Psoas muscle (tissue), 8 donors: ENCODE results near the gene NR1D2. TPM values are rescaled to one million over a fixed set of nuclear protein-coding genes. Genes with fewer than 3 reads are reported as not detected.

Experiments used
- ATAC-seq, 4 donors: fragments of 200-7000 bp; cut with Tn5 transposase; one replicate each; pipeline ENCODE4 v1.9.1; 2020; ENCODE audit warnings: moderate library complexity in 3 of 4, mild to moderate bottlenecking in 2 of 4
- DNase-seq, 2 donors: peaks; one replicate each; pipeline ENCODE4 v3.0.0-alpha.2; 2020
- H3K27ac ChIP-seq: fragments of 200-600 bp; one replicate; pipeline ENCODE4 v1.8.0; 2022
- H3K27me3 ChIP-seq, 3 donors: fragments of 200-600 bp in 1 of 3; one replicate each; pipeline versions ENCODE4 v1.6.1 to v1.8.0; 2013 to 2022; ENCODE audit warnings: low read length in 2 of 3, mild to moderate bottlenecking in 2 of 3, moderate library complexity in 1 of 3; ENCODE audit not compliant: insufficient read depth in 3 of 3
- H3K36me3 ChIP-seq, 2 donors: fragments of 200-600 bp in 1 of 2; one replicate each; pipeline versions ENCODE4 v1.6.1 to v1.8.0; 2013 to 2022; ENCODE audit warnings: low read depth in 1 of 2, mild to moderate bottlenecking in 1 of 2, moderate library complexity in 1 of 2; ENCODE audit not compliant: insufficient read depth in 1 of 2
- H3K4me1 ChIP-seq: fragments of 200-600 bp; one replicate; pipeline ENCODE4 v1.8.0; 2022
- H3K4me3 ChIP-seq: fragments of 200-600 bp; one replicate; pipeline ENCODE4 v1.8.0; 2022; ENCODE audit warnings: mild to moderate bottlenecking
- H3K9me3 ChIP-seq: fragments of 200-600 bp; one replicate; pipeline ENCODE4 v1.8.0; 2022
- CTCF ChIP-seq: fragments of 200-600 bp; IDR thresholded peaks from one replicate; pipeline ENCODE4 v1.8.0; 2022; ENCODE audit warnings: antibody characterized with exemption
- WGBS, 3 donors: extraction: QIAGEN DNeasy Blood & Tissue Kit; methylation state at CpG; one replicate each; pipeline versions ENCODE4 v1.1.6 to v1.1.7; 2013; 5-methylcytosine and 5-hydroxymethylcytosine counted together
- intact Hi-C, 2 donors: fragments of 100-400 bp; cut with DNase I; formaldehyde crosslinking; loops; one replicate each; pipeline versions ENCODE4 v1.11.0 to v1.14.2; 2022
- polyA plus RNA-seq, 3 donors: library from polyadenylated mRNA; stranded (reverse); fragments of 200-250 nt; gene quantifications; one replicate each; pipeline ENCODE4 v1.2.3, GENCODE V29; 2013
- total RNA-seq, 4 donors: library from RNA; stranded (reverse); fragmentation: NEBNext Ultra II Directional in 2 of 4; extraction: Animal tissue kit (Norgen Biotek cat#: 25700) in 2 of 4; gene quantifications; one replicate each; pipeline versions ENCODE4 v1.2.1 to v1.2.4, GENCODE V29; 2021 to 2023
- donor health status: healthy with polysubstance abuse.
- donor health status: DM: no; HTN: no; CAD: no; lungs with moderate emphysema.
- donor health status: Bipolar disorder and iron deficiency.
- donor health status: healthy.
- donor health status: DM: yes; HTN: yes; CAD: no.
- donor health status: DM: no; HTN: no; CAD: no.
- donor health status: DM: no; HTN: no; CAD: no.
- donor health status: DM: yes; HTN: yes; CAD: no.

NR1D2 gene
- total and polyA plus RNA-seq, 7 donors, result 4.9 to 79.6 (median 31.7) TPM

DNA sequence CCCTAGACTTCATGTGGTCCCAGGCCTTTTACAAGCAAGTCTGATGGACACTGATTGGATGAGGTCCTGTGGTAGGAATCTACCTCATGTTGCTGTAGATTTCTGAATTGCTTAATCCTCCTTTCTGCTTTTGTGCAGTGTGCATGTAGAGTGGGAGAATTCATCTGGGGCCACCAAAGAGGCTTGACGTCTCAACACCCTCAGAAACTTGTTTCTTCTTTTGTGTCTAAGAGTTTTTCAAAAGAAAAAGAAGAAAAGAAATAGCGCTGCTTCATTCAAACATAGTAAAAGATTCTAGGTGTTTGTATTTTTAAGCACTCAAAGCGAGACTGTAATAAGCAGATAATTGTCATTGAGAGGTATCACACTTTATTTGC is 46.2 kb downstream of the NR1D2 start:
- WGBS, 3 donors, result 89 to 92% (median 89%) methylated on average over 3 of the region's 3 CpGs
- DNase-seq (no peak), ATAC-seq (no peak)
- intact Hi-C loops, result loop anchor here in 1 of 2 donors (10.0 kb wide), 1 partner anchor 504 kb away; the partner anchor contains the start of gene THRB
- Histone ChIP-seq H3K4me1 (peaks cover 28% of the 10 kb centered on the region), H3K36me3 (no peaks in the 10 kb centered on the region), H3K9me3 (no peaks in the 10 kb centered on the region), H3K27me3 (no peaks in the 10 kb centered on the region), H3K4me3 (no peak overlapping the region), H3K27ac (no peak overlapping the region)
- TF ChIP-seq CTCF, result no peak

DNA sequence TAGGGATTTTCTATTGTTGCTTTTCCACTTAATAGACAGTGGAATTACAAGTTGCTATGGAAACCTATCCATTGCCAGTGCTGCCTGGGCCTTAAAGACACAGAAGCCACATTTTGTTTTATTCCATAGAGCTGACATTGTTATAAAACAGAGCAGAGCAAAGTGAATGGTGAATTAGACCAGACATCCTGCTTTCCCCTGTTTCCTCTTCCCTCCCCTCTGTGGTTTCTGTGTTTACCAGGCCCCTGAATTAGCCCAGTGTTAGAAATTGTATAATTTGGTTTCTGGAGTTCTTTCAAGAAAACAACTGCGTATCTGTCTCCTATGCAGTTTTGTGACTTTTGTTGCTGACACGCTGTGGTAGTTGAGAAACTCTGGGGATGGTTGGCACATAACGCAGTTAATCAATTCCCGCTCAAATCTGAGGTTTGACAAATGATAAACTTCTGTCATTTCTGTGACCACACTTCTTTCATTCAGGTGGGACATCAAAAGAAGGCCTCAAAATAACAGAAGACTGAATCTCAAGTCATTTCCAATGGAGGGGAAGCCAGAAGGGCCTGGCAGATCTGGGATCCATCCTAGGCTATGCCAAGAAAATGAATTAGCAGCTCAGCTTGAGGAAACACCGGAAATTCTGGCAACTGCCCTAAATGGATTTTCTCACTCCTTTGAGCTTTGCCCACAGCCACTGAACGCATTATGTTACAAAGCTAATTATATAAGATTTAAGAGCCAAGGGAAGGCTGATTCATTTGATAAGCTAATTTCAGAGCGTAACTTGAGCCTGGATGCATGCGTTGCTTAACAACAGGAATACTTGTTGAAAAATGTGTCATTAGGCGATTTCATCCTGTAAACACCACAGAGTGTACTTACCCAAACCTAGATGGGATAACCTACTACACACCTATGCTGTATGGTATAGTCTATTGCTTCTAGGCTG is 46.9 kb downstream of the NR1D2 start:
- TF ChIP-seq CTCF, result no peak
- DNase-seq, result no peak
- peak; percentile 41 to 90 (median 65) for ATAC-seq
- intact Hi-C loops, result loop anchor here in 1 of 2 donors (10.0 kb wide), 1 partner anchor 503 kb away; the partner anchor contains the start of gene THRB
- 35 to 53% (median 41%) methylated on average over 9 of the region's 9 CpGs for WGBS, 3 donors
- no peak overlapping the region for H3K4me3 ChIP-seq
- H3K9me3 ChIP-seq, result no peaks in the 10 kb centered on the region
- peaks cover 28% of the 10 kb centered on the region for H3K4me1 ChIP-seq
- H3K27me3 ChIP-seq, result no peaks in the 10 kb centered on the region
- H3K27ac ChIP-seq, result no peak overlapping the region
- H3K36me3 ChIP-seq, result no peaks in the 10 kb centered on the region

- DNase-seq, result no peak
- WGBS, 3 donors, result 63 to 75% (median 72%) methylated on average over 5 of the region's 5 CpGs
- no peaks in the 10 kb centered on the region for H3K36me3 ChIP-seq
- intact Hi-C loops, result loop anchor here in 1 of 2 donors (10.0 kb wide), 1 partner anchor 501 kb away; the partner anchor contains the start of gene THRB
- no peaks in the 10 kb centered on the region for H3K9me3 ChIP-seq
- H3K27me3 ChIP-seq, result no peaks in the 10 kb centered on the region
- ATAC-seq, result no peak
- H3K27ac ChIP-seq, result no peak overlapping the region
- H3K4me1 ChIP-seq, result peaks cover 28% of the 10 kb centered on the region
- H3K4me3 ChIP-seq, result no peak overlapping the region
- TF ChIP-seq CTCF, result no peak
These were observed 48.6 kb downstream of the NR1D2 start for GRCh38 chr3:23993556-23994243.

GRCh38 chr3:23994244-23994569 is 49.1 kb downstream of the NR1D2 start:
- no peak for ATAC-seq
- 57 to 61% (median 61%) methylated on average over 4 of the region's 4 CpGs for WGBS, 3 donors

More at GRCh38 chr3:23994244-23994569, 49.1 kb downstream of the NR1D2 start:
- Histone ChIP-seq H3K36me3 (no peaks in the 10 kb centered on the region), H3K27me3 (no peaks in the 10 kb centered on the region), H3K27ac (no peak overlapping the region), H3K4me3 (no peak overlapping the region), H3K9me3 (no peaks in the 10 kb centered on the region), H3K4me1 (peaks cover 28% of the 10 kb centered on the region)
- TF ChIP-seq CTCF, result no peak
- intact Hi-C loops, result loop anchor here in 1 of 2 donors (10.0 kb wide), 1 partner anchor 501 kb away; the partner anchor contains the start of gene THRB
- DNase-seq, result no peak
